GM12878 (cell line): ENCODE results near the gene FCHSD2. TPM values are rescaled to one million over a fixed set of nuclear protein-coding genes. Genes with fewer than 3 reads are reported as not detected.

Experiments
- BRCA1 ChIP-seq: IDR thresholded peaks from 2 replicates; pipeline ENCODE4 v1.6.1; 2011; ENCODE audit warnings: low read depth, low read length, improper control_type of control experiment
- NFYB ChIP-seq: IDR thresholded peaks from 2 replicates; pipeline ENCODE4 v1.6.1; 2011; ENCODE audit warnings: low read depth, mild to moderate bottlenecking, low read length, improper control_type of control experiment, moderate library complexity; ENCODE audit not compliant: insufficient read depth
- PRDM15 ChIP-seq: fragments of 450-650 bp; formaldehyde crosslinking; IDR thresholded peaks from 2 replicates; pipeline ENCODE4 v1.4.0; 2020; ENCODE audit warnings: mild to moderate bottlenecking, moderate library complexity
- RELA ChIP-seq: fragments of 450-650 bp; IDR thresholded peaks from 2 replicates; pipeline ENCODE4 v1.8.0; 2014; ENCODE audit warnings: borderline replicate concordance; ENCODE audit not compliant: partially characterized antibody
- TCF3 ChIP-seq: IDR thresholded peaks from 2 replicates; pipeline ENCODE4 v1.6.1; 2012; ENCODE audit warnings: low read depth, mild to moderate bottlenecking, low read length, borderline replicate concordance; ENCODE audit not compliant: insufficient read depth
- polyA plus RNA-seq, 11 experiments: library from polyadenylated mRNA; depleted of rRNA in 4 of 11; unstranded in 6 of 11; stranded (reverse) in 5 of 11; fragments of >200 nt; fragmentation: Nextera tagmentation in 4 of 11; fragmentation: Illumina TruSeq in 1 of 11; extraction: Ambion mirVana in 4 of 11; extraction: Trizol in 1 of 11; gene quantifications; 1 replicate in 1 of 11; 2 replicates in 10 of 11; pipeline versions ENCODE4 v1.2.1 to v1.2.3, GENCODE V29; 2011 to 2016; ENCODE audit warnings: inconsistent platforms in 2 of 11, missing spikeins in 2 of 11, low read depth in 1 of 11
- total RNA-seq, 4 experiments: library from RNA; depleted of rRNA in 3 of 4; stranded (reverse); fragments of >200 nt in 3 of 4; fragmentation: Illumina TruSeq in 1 of 4; extraction: Trizol in 1 of 4; gene quantifications; 2 replicates each; pipeline versions ENCODE4 v1.2.1 to v1.2.3, GENCODE V29; 2013 to 2021
- TF ChIP-seq, protein P1 (sequence below): IDR thresholded peaks from 2 replicates; pipeline ENCODE4 v1.6.1; 2011; ENCODE audit warnings: low read depth, mild to moderate bottlenecking, low read length, moderate library complexity, borderline replicate concordance; ENCODE audit errors: extremely low read depth
- TF ChIP-seq, protein P2 (sequence below): fragments of 450-650 bp; IDR thresholded peaks from 2 replicates; pipeline ENCODE4 v1.6.1; 2017; ENCODE audit warnings: antibody characterized with exemption, mild to moderate bottlenecking, moderate library complexity

Gene FCHSD2
- total and polyA plus RNA-seq, 10 of the 15 experiments (the other 5 are each of a cell fraction or from before 2014, with no cell fraction given) = 13.2 to 89.8 (median 47.8) TPM

DNA sequence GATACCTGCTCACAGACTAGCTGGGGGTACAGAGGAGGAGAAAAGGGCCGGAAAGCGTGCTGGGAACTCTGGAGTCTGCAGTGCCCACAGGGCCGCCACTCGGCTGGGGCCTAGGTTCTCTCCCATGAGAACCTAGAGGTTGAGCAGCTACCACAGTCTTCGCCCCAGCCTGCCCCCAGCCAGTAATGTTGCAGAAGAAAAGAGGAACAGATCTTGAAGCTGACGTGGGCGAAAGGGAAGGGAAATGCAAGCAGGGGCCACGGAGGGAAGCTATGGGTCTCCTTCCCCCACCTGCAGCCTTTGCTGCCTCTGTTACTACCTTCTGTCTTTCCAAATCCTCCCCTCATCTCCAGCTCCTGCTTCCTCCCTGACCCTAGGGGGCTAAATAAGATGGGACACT is 47.2 kb upstream of the FCHSD2 start (continued):
- TF ChIP-seq PRDM15 (CRISPR knock-in tag) (no peak), NFYB (0 out of 2 replicates have a peak, but pooled peaks have one; percentile 29), BRCA1 (no peak), TCF3 (0 out of 2 replicates have a peak, but pooled peaks have one; percentile 39), RELA (no peak)
- TF ChIP-seq, protein P1, sequence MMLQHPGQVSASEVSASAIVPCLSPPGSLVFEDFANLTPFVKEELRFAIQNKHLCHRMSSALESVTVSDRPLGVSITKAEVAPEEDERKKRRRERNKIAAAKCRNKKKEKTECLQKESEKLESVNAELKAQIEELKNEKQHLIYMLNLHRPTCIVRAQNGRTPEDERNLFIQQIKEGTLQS = no peak
- TF ChIP-seq, protein P2, sequence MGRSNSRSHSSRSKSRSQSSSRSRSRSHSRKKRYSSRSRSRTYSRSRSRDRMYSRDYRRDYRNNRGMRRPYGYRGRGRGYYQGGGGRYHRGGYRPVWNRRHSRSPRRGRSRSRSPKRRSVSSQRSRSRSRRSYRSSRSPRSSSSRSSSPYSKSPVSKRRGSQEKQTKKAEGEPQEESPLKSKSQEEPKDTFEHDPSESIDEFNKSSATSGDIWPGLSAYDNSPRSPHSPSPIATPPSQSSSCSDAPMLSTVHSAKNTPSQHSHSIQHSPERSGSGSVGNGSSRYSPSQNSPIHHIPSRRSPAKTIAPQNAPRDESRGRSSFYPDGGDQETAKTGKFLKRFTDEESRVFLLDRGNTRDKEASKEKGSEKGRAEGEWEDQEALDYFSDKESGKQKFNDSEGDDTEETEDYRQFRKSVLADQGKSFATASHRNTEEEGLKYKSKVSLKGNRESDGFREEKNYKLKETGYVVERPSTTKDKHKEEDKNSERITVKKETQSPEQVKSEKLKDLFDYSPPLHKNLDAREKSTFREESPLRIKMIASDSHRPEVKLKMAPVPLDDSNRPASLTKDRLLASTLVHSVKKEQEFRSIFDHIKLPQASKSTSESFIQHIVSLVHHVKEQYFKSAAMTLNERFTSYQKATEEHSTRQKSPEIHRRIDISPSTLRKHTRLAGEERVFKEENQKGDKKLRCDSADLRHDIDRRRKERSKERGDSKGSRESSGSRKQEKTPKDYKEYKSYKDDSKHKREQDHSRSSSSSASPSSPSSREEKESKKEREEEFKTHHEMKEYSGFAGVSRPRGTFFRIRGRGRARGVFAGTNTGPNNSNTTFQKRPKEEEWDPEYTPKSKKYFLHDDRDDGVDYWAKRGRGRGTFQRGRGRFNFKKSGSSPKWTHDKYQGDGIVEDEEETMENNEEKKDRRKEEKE = no peak
